SK-N-SH treated with all-trans-retinoic acid at 6 μM for 48 hours (cell line): Measurements from ENCODE around the gene MMS22L.

Experiments
- ATAC-seq: fragments of 200-7000 bp; cut with Tn5 transposase; 3 replicates; pipeline ENCODE4 v1.9.1; 2020; ENCODE audit warnings: mild to moderate bottlenecking, moderate library complexity
- ARNTL ChIP-seq: fragments of 450-650 bp; formaldehyde crosslinking; IDR thresholded peaks from 2 replicates; pipeline ENCODE4 v1.5.0; 2020; ENCODE audit warnings: low read depth, mild to moderate bottlenecking, moderate library complexity, borderline replicate concordance
- BACH2 ChIP-seq: fragments of 250-450 bp; sonication (Bioruptor Pico); IDR thresholded peaks from 2 replicates; pipeline ENCODE4 v1.9.0; 2021; ENCODE audit warnings: mild to moderate bottlenecking, borderline replicate concordance
- CREB5 ChIP-seq: fragments of 250-450 bp; sonication (Bioruptor Pico); IDR thresholded peaks from 2 replicates; pipeline ENCODE4 v1.5.1; 2020; ENCODE audit warnings: low read depth, mild to moderate bottlenecking, moderate library complexity
- CSDC2 ChIP-seq: fragments of 250-450 bp; sonication (Bioruptor Pico); IDR thresholded peaks from 2 replicates; pipeline ENCODE4 v1.5.0; 2020; ENCODE audit warnings: mild to moderate bottlenecking, moderate library complexity
- CSRNP3 ChIP-seq: fragments of 250-450 bp; sonication (Bioruptor Pico); IDR thresholded peaks from 2 replicates; pipeline ENCODE4 v1.5.1; 2021; ENCODE audit warnings: mild to moderate bottlenecking, moderate library complexity
- ESRRG ChIP-seq: fragments of 250-450 bp; sonication (Bioruptor Pico); IDR thresholded peaks from 2 replicates; pipeline ENCODE4 v1.6.1; 2021; ENCODE audit warnings: mild to moderate bottlenecking
- GLIS3 ChIP-seq: fragments of 250-450 bp; sonication (Bioruptor Pico); IDR thresholded peaks from 2 replicates; pipeline ENCODE4 v1.5.0; 2020; ENCODE audit warnings: mild to moderate bottlenecking, moderate library complexity
- ISL1 ChIP-seq: fragments of 250-450 bp; sonication (Bioruptor Pico); IDR thresholded peaks from 2 replicates; pipeline ENCODE4 v2.1.2; 2022; ENCODE audit warnings: mild to moderate bottlenecking, moderate library complexity
- OSR1 ChIP-seq: fragments of 250-450 bp; sonication (Bioruptor Pico); IDR thresholded peaks from 2 replicates; pipeline ENCODE4 v1.8.0; 2022; ENCODE audit warnings: moderate library complexity, mild to moderate bottlenecking, inconsistent platforms
- POU6F1 ChIP-seq: fragments of 250-450 bp; sonication (Bioruptor Pico); IDR thresholded peaks from 2 replicates; pipeline ENCODE4 v1.8.0; 2021; ENCODE audit warnings: low read depth, mild to moderate bottlenecking, moderate library complexity, borderline replicate concordance
- PPARA ChIP-seq: fragments of 250-450 bp; sonication (Bioruptor Pico); IDR thresholded peaks from 2 replicates; pipeline ENCODE4 v1.5.0; 2020; ENCODE audit warnings: mild to moderate bottlenecking, borderline replicate concordance
- RARB ChIP-seq: fragments of 250-450 bp; sonication (Bioruptor Pico); IDR thresholded peaks from 2 replicates; pipeline ENCODE4 v1.8.0; 2021; ENCODE audit warnings: mild to moderate bottlenecking, moderate library complexity
- SNAI2 ChIP-seq: fragments of 250-450 bp; sonication (Bioruptor Pico); IDR thresholded peaks from 2 replicates; pipeline ENCODE4 v1.5.0; 2020; ENCODE audit warnings: mild to moderate bottlenecking, moderate library complexity
- TCF4 ChIP-seq: fragments of 250-450 bp; sonication (Bioruptor Pico); IDR thresholded peaks from 2 replicates; pipeline ENCODE4 v1.8.0; 2021; ENCODE audit warnings: mild to moderate bottlenecking, moderate library complexity, borderline replicate concordance
- TSHZ2 ChIP-seq: fragments of 250-450 bp; sonication (Bioruptor Pico); IDR thresholded peaks from 2 replicates; pipeline ENCODE4 v1.5.0; 2020; ENCODE audit warnings: mild to moderate bottlenecking, moderate library complexity
- ZC3H10 ChIP-seq: fragments of 250-450 bp; sonication (Bioruptor Pico); IDR thresholded peaks from 2 replicates; pipeline ENCODE4 v1.5.1; 2021; ENCODE audit warnings: mild to moderate bottlenecking, moderate library complexity
- ZFP3 ChIP-seq: fragments of 250-450 bp; sonication (Bioruptor Pico); IDR thresholded peaks from 2 replicates; pipeline ENCODE4 v1.5.0; 2020; ENCODE audit warnings: mild to moderate bottlenecking, moderate library complexity
- ZFP30 ChIP-seq: fragments of 450-650 bp; formaldehyde crosslinking; IDR thresholded peaks from 2 replicates; pipeline ENCODE4 v1.5.0; 2022; ENCODE audit warnings: mild to moderate bottlenecking, moderate library complexity
- ZNF565 ChIP-seq: fragments of 450-650 bp; formaldehyde crosslinking; conservative IDR thresholded peaks from 2 replicates; pipeline ENCODE4 v1.5.0; 2020; ENCODE audit warnings: low read depth, mild to moderate bottlenecking, moderate library complexity
- ZNF70 ChIP-seq: fragments of 450-650 bp; formaldehyde crosslinking; IDR thresholded peaks from 2 replicates; pipeline ENCODE4 v1.5.0; 2020; ENCODE audit warnings: mild to moderate bottlenecking, moderate library complexity

MMS22L gene

GRCh38 chr6:97138581-97138980 is 144.4 kb downstream of the MMS22L start:
- ATAC-seq, result no peak
- no peak for TF ChIP-seq TSHZ2 (CRISPR knock-in tag)
- TF ChIP-seq BACH2 (CRISPR knock-in tag), result no peak
- no peak for TF ChIP-seq ESRRG
- no peak for TF ChIP-seq CSDC2 (CRISPR knock-in tag)
- no peak for TF ChIP-seq SNAI2 (CRISPR knock-in tag)
- TF ChIP-seq GLIS3 (CRISPR knock-in tag), result no peak
- no peak for TF ChIP-seq ISL1 (CRISPR knock-in tag)
- TF ChIP-seq CSRNP3 (CRISPR knock-in tag), result no peak
- TF ChIP-seq ARNTL (CRISPR knock-in tag), result no peak
- no peak for TF ChIP-seq ZC3H10 (CRISPR knock-in tag)
- no peak for TF ChIP-seq CREB5 (CRISPR knock-in tag)
- no peak for TF ChIP-seq POU6F1 (CRISPR knock-in tag)
- no peak for TF ChIP-seq ZNF70 (CRISPR knock-in tag)
- TF ChIP-seq TCF4, result no peak
- TF ChIP-seq RARB (CRISPR knock-in tag), result no peak
- no peak for TF ChIP-seq ZFP30 (CRISPR knock-in tag)
- no peak for TF ChIP-seq PPARA (CRISPR knock-in tag)
- no peak for TF ChIP-seq OSR1 (CRISPR knock-in tag)
- TF ChIP-seq ZNF565 (CRISPR knock-in tag), result no peak
- no peak for TF ChIP-seq ZFP3

- ATAC-seq, result no peak; the same call in 2 of the 3 replicates
- TF ChIP-seq ZFP3, result no peak
- peak; percentile 80; the same call in 1 of the 2 replicates for TF ChIP-seq TCF4
- TF ChIP-seq ISL1 (CRISPR knock-in tag), result no peak
Observed at GRCh38 chr6:97136626-97137358, 146.2 kb downstream of the MMS22L start.

- ATAC-seq, result no peak
- no peak for TF ChIP-seq ZC3H10 (CRISPR knock-in tag)
- TF ChIP-seq GLIS3 (CRISPR knock-in tag), result no peak
- no peak for TF ChIP-seq ISL1 (CRISPR knock-in tag)
- no peak for TF ChIP-seq ZFP30 (CRISPR knock-in tag)
- no peak for TF ChIP-seq CREB5 (CRISPR knock-in tag)
- TF ChIP-seq RARB (CRISPR knock-in tag), result no peak
- no peak for TF ChIP-seq ESRRG
- TF ChIP-seq CSDC2 (CRISPR knock-in tag), result no peak
- TF ChIP-seq SNAI2 (CRISPR knock-in tag), result no peak
- no peak for TF ChIP-seq TSHZ2 (CRISPR knock-in tag)
Observed at GRCh38 chr6:97133067-97133466, 149.9 kb downstream of the MMS22L start.
